Measurements from ENCODE around the gene REL. TPM values are rescaled to one million over a fixed set of nuclear protein-coding genes. Genes with fewer than 3 reads are reported as not detected.
"Not testable (repeated sequence)": the region's sequence is repeated elsewhere in the genome, so short reads cannot be mapped to it uniquely, and the experiment has no call there.

Gene REL
- total RNA-seq, 1 donor from 2014 or later: 24.5 TPM

DNA sequence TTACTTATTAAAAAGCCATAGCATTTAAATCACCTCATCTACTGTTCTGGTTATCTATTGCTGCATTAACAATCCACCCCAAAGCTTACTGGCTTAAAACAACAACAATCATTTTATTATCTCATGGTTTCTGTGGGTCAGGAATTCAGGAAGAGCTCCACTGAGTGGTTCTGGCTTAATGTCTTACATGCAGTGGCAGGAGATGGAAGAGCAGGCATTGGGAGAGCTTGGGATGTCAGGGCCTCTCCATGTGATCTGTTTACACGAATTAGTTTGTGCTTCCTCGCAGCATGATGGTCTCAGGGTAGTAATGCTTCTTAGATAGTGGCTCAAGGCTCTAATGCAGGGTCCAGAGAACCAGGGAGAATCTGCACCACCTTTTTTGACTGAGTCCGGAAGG is 14.4 kb upstream of the REL start:
- no peak for DNase-seq (ENCODE audit: low spot score)

DNA sequence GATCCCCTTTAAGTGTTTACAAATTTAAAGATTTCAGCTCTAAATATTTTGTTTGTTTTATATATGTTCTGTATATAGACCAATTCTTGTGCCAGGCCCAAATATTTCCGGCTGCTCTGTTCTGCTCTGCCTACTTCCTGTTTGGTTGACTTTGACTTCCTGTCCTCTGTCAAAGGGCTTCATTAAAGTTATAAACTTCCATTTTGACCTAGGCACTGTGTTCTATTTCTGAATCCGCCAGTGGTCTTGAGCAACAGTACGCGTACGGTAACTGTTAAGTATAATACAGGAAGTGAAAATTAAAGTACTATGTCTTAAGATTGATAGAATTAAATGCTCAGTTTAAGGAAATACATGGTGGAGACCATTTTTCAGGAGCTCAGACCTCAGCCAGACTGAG is 13.5 kb upstream of the REL start:
- DNase-seq (ENCODE audit: low spot score): no peak

DNA sequence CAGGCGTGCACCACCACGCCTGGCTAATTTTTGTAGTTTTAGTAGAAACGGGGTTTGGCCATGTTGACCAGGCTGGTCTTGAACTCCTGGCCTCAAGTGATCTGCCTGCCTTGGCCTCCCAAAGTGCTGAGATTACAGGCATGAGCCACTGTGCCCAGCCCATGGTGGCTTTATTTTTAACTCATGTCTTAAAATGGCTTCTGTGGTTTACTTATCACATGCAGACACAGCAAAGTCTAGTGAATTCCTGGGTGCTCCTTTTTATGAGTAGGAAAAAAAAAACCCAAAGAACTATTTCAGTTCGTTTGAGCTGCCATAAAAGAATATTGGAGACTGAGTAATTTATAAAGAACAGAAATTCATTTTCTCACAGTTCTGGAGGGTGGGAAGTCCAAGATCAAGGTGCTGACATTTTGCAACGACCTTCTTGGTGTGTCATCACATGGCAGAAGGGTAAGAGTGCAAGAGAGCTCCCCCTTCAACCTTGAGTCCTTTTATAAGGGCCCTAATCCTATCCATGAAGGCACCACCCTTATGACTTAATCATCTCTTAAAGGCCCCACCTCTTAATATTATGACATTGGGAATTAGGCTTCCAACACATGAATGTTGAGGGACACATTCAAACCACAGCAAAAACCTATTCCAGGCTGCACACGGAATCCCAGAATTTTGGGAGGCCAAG is 12.6 kb upstream of the REL start:
- DNase-seq (ENCODE audit: low spot score): no peak

DNA sequence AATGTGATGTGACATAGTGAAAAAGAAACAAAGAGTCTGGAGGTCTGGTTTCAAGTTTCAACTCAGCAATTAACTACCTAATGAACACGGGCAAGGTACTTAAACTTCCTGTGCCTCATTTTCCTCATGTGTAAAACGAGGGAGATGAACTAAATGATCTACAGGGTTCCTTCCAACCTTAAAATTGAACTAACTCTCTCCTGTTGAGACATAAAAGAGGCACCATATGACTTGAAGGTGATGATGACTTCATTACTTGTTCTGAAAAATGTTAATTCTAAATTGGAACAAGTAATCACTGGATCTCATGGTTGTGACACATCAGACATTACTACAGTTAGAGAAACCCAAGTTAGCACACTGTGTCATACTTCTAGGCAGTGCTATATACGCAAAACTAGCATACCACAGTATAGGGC is 8.9 kb upstream of the REL start:
- DNase-seq (ENCODE audit: low spot score): no peak

DNA sequence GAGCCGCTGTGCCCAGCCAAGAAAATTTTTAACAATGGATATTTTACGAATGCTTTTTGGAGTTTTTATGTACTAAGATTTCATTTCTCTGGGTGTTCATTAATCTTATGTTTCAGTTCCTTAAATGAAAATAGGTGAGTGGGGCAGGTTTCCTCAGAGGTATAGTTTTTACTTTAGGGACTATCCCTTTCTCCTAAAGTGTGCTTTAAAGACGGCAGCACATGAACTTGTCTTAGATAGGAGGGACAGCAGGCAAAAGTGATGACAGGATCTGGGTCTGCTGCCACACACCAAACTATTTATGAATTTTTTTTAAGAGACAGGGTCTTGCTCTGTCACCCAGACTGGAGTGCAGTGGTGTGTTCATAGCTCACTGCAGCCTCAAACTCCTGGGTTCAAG is 8.0 kb upstream of the REL start:
- no peak for DNase-seq (ENCODE audit: low spot score)

DNA sequence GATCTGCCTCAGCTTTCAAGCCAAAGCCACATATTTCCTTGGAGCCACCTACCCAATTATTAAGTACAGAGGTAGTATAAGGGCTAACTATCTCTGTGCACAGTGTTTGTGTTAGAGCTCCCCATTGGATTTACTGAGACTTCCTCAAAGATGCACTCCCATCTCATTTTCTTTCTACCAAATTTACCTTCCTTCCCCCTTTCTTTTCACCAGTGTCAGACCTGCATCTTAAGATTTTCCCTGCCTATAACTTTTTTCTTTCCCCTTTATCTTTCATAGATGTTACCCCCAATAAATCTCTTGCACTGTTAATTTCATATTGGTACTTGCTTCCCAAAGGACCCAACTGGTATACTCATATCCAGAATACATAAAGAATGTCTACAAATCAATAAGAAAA is 5.9 kb upstream of the REL start:
- DNase-seq (ENCODE audit: low spot score): no peak

DNA sequence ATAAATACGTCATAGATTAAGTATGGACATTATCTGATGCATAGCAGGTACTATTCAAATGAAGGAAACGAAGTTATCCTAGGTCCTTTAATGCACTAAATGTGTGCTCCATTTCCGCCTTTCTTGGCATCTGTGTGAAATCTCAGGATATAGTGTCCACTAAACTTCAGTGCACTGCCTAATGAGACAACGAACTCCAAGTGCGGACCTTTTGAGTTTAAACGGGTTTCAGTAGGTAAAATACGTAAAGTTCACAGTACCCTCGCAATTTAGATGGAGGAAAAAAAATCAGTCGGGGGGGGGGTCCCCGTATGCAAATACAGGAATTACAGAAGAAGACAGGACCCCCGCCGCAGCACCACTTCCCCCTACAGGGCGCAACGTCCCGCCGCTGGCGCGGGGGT is 729 bp upstream of the REL start:
- no peak for DNase-seq (ENCODE audit: low spot score)

DNA sequence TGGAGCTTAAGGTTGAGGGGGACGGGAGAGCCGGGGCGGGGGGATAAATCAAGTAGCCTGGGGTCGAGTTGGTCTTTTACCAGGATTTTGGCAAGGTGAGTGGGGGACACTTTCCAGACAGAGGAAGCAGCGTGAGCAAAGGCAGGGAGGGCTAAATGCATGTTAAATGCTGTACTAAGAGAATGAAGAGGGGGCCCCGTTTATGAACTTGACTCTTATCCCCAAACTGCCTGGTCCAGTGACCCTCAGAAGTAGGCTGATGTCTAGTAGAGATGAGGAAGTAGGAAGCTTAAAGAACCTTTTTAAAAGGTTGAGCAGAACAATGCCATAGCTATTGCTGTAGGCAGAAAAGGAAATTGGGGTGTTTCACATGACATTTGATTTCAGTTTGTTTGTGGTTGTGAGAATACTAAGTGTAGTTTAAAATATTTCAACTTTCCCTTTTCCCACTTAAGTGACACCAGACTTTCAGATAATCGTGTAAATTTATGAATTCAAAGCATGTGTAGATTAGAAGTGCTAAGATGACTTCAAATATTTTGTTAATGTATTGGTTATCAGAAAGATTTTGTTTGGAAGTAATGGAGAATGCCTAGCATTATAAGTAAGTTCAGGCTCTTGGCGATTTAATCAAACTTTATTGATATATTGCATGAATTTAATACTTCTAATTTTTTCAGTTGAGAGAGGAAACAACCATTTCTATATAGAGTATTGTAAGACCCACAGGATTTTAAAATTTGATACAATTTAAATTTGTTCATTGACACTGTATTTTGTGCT is 1.8 kb downstream of the REL start:
- no peak for DNase-seq (ENCODE audit: low spot score)

DNA sequence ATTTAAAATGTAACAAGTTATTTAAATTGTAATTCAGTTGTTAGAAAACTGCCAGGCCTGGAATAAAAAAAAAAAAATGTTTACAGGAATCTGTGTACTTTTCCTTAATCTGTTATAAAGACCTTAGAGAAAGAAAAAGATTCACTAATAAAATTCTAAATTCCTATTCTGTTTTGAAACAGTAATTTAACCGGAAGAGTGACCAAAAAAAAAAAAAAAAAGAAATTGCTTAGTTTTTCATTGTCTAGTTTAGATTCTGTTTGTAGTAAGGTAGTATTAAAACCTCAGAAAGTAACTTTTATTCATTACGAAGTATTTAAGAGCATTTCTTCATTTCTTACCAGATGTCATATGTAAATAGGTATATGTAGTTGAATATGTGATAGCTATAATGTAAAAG is 2.5 kb downstream of the REL start:
- no peak for DNase-seq (ENCODE audit: low spot score)

DNA sequence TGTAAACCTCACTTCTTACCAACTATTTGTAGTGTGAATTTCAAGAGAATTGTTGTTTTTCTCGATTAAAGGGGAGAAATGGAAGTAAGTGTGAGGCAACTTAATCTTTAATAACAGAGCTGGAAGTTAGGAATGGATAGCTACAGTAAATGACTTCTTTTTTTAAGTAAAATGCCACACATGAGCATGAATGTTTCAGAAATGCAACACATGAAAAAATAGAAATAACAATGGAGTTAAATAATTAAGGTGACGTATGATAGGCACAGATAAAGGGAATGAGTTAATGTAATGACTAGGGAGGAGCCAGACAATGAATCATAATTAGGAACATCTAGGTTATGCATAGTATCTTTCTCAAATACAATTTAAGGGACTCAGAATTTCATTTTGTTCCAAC is 3.4 kb downstream of the REL start:
- DNase-seq (ENCODE audit: low spot score): no peak

DNA sequence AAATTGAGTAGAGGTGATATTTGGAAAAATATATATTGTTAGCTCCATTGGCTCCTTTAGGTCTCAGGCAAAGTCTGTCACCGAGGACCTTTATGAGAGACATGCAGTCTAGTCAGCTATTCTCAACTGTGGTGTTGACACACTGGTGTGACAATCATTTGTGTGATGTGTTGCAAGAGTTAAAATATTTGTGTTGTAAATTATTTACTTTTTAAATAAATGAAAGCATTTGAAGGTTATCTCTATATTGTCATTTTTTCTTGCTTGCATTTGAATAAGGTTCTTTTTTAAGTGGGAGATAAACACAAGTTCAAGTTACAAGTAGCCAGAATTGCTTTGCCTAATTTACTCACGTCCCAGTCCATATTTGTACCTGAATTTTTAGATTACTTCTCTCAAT is 4.3 kb downstream of the REL start:
- DNase-seq (ENCODE audit: low spot score): no peak

DNA sequence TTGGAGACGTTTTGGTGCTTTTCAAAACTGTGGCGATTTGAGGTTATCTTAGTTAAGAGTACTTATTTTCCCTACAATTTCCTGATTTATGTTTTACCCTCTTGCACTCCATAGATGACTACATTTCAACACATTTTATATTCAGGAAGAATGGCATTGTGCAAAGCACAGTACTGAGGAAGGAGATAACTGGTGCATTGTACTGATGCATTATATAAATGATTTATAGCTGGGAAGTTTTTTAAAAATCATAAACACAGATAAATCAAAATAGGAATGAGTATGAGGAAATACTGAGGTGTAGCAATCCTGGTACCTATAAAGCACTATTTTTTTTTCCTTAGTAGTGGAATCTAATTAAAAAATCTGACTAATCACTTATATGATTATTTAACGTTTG is 5.6 kb downstream of the REL start:
- no peak for DNase-seq (ENCODE audit: low spot score)

DNA sequence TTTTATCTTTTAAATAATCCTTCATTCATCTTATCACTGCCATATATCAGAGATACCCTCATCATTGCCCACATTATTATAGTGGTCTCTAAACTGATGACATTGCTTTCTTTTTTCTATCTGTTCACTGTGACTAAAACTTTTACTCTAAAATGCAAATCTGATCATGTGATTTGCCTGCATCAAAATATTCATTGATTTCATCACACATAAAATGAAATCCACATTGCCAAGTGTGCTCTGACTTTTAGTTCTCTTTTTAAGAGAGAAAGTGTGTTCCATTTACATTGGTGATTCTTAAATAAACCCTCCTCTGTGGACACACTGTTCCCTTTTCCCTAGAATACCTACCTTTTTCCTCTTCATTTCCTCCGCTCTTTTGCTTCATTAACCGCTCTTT is 7.5 kb downstream of the REL start:
- no peak for DNase-seq (ENCODE audit: low spot score)

DNA sequence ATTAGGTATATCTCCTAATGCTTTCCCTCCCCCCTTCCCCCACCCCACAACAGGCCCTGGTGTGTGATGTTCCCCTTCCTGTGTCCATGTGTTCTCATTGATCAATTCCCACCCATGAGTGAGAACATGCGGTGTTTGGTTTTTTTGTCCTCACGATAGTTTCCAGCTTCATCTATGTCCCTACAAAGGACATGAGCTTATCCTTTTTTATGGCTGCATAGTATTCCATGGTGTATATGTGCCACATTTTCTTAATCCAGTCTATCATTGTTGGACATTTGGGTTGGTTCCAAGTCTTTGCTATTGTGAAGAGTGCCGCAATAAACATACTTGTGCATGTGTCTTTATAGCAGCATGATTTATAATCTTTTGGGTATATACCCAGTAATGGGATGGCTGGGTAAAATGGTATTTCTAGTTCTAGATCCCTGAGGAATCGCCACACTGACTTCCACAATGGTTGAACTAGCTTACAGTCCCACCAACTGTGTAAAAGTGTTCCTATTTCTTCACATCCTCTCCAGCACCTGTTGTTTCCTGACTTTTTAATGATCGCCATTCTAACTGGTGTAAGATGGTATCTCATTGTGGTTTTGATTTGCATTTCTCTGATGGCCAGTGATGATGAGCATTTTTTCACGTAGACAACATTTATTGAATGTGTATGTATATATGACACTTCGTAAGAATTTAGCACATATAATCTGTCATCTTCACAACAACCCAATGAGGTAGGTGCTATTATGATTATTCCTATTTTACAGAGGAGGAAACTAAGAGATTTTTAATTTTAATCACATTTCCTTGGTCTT is 8.4 kb downstream of the REL start:
- not testable (repeated sequence) for DNase-seq (ENCODE audit: low spot score)

DNA sequence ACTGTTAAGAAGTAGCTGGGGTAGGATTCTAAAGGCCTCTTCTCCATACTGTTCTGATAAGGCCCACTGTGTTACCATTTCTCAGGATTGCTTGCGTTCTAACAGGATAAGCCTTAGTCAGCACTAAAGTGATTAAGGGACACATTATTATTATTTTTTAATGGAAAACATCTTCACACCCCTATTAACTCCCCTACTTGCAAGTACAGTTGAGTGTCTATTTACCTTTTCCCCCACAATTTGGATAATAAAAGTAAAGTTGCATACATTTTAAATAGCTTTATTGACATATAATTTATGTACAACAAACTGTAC is 9.0 kb downstream of the REL start:
- DNase-seq (ENCODE audit: low spot score): no peak

DNA sequence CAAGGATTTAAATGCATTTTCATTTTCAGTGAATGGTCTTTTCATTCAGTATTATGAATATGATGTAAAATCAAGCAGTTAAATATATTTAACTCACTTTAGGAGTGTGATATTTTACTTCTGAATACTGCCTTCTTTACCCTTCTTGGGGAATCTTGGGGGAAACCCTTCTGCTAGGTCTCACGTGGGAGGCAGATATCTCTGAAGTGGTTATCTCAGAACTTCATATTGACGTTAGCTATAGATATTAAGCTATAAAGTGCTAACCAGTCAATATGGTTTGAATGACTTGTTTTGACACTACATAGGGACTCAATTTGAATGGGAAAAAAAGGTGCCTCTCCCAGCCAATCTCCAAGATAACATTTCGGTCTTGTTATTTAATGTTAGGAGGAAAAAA is 9.8 kb downstream of the REL start:
- no peak for DNase-seq (ENCODE audit: low spot score)

DNA sequence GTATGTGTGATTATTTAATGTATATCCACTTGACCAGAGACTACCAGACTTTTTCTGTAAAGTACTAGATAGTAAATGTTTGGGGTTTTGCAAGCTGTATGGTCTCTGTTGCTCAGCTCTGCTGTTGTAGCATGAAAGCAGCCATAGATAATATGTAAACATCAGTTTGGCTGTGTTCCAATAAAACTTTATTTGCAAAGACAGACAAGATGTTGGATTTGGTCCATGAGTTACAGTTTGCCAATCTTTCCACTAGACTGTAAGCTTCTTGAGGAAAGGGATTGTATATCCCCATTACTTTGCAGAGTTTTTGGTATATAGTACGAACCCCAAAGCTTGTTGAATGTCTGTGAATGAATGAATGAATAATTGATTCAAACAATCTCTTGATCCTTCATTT is 17.2 kb downstream of the REL start:
- DNase-seq (ENCODE audit: low spot score): no peak

DNA sequence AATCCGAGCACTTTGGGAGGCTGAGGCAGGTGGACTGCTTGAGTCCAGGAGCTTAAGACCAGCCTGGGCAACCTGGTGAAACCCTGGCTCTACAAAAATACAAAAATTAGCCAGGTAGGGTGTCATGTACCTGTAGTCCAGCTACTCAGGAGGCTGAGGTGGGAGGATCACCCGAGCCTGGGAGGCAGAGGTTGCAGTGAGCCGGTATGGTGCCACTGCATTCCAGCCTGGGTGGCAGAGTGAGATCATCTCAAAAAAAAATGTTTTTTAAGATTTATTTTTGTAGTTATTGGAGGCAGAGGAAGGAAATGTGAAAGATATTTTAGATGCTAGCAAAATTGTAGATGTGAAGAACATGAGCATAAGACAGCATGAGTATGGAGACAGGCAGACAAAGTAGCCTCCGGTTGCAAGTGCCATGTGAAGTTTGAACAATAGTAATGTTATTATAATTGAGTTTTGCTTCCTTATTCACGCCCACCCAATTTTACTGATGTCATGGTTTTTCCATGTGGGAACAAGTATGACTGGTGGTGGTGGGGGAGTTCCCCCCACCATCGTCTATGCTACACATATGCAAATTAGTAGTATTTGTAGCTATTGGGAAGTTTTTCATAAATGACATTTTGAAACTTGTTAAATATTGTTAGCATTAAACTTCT is 18.0 kb downstream of the REL start:
- DNase-seq (ENCODE audit: low spot score): no peak

DNA sequence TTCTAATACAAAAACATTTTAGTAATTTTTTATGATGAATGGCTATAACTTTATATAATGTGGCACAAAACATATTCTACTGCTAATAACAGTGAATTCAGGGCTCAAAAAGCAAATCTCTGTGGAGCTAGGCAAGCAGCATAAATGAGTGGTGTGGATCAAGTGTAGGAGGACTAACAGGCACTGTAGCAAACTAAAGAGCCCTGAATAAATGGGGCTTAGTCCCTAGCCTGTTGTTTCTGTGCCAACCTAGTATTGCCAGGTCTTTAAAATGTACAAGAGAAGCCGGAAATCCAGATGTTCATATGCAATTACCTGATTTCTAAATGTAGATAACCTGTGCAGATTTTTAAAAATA is 18.5 kb downstream of the REL start:
- no peak for DNase-seq (ENCODE audit: low spot score)

DNA sequence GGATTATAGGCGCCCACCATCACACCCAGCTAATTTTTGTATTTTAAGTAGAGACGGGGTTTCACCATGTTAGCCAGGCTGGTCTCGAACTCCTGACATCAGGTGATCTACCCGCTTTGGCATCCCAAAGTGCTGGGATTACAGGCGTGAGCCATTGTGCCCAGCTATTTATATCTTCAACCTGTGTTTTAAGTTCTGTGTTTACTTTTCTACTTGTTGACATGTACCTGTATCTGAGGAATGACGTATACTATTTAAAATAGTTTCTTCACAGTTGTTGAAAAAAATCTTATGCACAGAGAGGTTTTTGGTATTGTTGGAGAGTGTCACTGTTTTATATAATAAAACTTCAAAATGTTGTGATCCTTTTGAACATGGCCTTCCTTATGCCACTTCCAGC is 19.9 kb downstream of the REL start:
- DNase-seq (ENCODE audit: low spot score): not testable (repeated sequence)

DNA sequence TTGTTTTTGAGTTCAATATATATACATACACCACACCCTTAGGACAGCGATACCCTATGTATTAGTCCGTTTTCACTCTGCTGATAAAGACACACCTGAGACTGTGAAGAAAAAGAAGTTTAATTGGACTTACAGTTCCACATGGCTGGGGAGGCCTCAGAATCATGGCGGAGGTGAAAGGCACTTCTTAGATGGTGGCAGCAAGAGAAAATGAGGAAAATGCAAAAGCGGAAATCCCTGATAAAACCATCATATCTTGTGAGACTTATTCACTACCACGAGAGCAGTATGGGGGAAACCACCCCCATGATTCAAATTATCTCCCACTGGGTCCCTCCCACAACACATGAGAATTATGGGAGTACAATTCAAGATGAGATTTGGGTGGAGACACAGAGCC is 24.5 kb downstream of the REL start:
- DNase-seq (ENCODE audit: low spot score): not testable (repeated sequence)

DNA sequence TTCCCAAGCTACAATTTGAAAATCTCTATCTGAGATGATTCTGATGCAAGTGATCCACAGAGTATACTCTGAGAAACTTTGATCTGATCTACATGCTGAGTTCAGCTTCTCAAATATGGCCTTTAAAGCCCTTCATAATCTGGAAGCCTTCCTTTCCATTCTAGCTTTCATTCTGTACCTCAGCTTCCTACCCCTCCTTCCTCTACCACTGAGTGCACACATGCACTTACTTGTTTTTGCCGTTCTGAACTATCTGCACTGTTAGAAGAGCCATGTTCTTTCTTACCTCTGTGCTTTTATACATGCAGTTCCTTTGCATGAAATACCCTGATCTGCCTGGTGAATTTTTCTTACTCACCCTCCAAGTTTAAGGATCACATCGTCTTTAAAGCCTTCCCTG is 25.0 kb downstream of the REL start:
- DNase-seq (ENCODE audit: low spot score): no peak

Data from mesenteric fat pad (tissue), 1 donor.